Astrocyte of the spinal cord (primary cell): ENCODE measurements around the gene GBP7.

Source experiments
- DNase-seq: peaks from one replicate; pipeline ENCODE4 v3.0.0; 2011; ENCODE audit warnings: low read depth, low spot score
- H3K4me3 ChIP-seq: 2 replicates; pipeline ENCODE4 v1.5.1; 2011; ENCODE audit warnings: low read depth, mild to moderate bottlenecking, low read length, moderate library complexity
- CTCF ChIP-seq: IDR thresholded peaks from 2 replicates; pipeline ENCODE4 v1.5.1; 2012; ENCODE audit warnings: low read depth, mild to moderate bottlenecking, low read length, inconsistent platforms
- in situ Hi-C: cut with HindIII; loops from 2 replicates; pipeline ENCODE4 v1.10.0; 2017; ENCODE audit warnings: low sequenced_read_pairs

Gene GBP7

GRCh38 chr1:89125913-89126580, 49.8 kb downstream of the GBP7 start, which contains the start of gene GBP2:
Gene GBP2, minus strand, starts transcription at chr1:89126114. Its CDS starts 4,148 bp downstream, at chr1:89121966.
- DNase-seq = peak; percentile 74
- TF ChIP-seq CTCF = no peak
- in situ Hi-C loops = no loop called here
- peak within 1 kb of the TSS; percentile 23 for H3K4me3 ChIP-seq

GRCh38 chr1:89125240-89125912, 50.4 kb downstream of the GBP7 start:
- peak overlapping the region; percentile 23 for H3K4me3 ChIP-seq
- in situ Hi-C loops = no loop called here
- DNase-seq = no peak
- TF ChIP-seq CTCF = no peak

DNA sequence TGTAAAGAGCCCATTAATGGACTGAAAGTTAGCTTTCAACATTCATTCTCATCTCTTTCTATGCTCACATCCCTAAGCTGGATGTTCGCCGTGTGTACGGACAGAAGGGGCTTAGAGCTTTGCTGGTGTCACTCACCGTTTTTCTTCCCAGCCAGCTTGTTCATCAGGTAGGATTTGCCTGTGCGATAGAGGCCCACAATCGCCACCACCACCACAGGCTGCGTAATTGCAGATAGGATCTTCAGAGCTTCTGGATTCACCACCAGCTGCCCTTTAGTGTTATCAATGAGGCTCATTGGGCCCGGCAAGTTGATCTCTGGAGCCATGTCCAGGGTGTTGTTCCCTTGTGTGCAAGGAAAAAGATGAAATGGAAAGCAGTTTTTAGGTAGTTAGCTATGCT, 54.2 kb downstream of the GBP7 start:
- in situ Hi-C loops = no loop called here
- DNase-seq = no peak
- no peak overlapping the region for H3K4me3 ChIP-seq
- no peak for TF ChIP-seq CTCF

DNA sequence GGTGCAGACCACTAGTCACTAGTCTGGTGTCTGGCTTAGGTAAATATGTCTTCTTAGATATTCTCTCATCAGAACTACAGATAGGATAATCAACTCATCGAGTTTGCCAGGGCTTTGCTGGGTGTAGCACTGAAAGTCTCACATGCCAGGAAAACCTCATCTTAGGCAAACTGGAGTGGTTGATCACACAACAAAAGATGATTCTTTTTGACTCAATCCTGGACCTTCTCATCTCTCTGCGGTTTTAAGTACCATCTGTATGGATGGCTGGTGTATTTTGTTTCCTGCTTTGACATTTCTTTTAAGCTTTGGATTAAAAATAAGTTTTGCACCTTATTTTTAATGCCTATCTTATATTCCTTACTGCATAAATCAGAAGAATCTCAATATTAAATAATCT, 61.1 kb downstream of the GBP7 start:
- no peak overlapping the region for H3K4me3 ChIP-seq
- no peak for DNase-seq
- TF ChIP-seq CTCF = no peak
- in situ Hi-C loops = no loop called here

- DNase-seq = no peak
- in situ Hi-C loops = no loop called here
- no peak overlapping the region for H3K4me3 ChIP-seq
- no peak for TF ChIP-seq CTCF
Measured at GRCh38 chr1:89112871-89113613, 62.8 kb downstream of the GBP7 start.

GRCh38 chr1:89104687-89105086, 71.1 kb downstream of the GBP7 start:
- in situ Hi-C loops = no loop called here
- no peak for TF ChIP-seq CTCF

More at GRCh38 chr1:89104687-89105086, 71.1 kb downstream of the GBP7 start:
- H3K4me3 ChIP-seq = no peak overlapping the region
- DNase-seq = no peak
